GM19023 (cell line): ENCODE results near the gene SP9.

Source experiments
- ATAC-seq: cut with Tn5 transposase; IDR thresholded peaks from one replicate; pipeline ENCODE4 v1.9.1; 2021; ENCODE audit warnings: mild to moderate bottlenecking, moderate library complexity; ENCODE audit not compliant: unreplicated experiment

Gene SP9

DNA sequence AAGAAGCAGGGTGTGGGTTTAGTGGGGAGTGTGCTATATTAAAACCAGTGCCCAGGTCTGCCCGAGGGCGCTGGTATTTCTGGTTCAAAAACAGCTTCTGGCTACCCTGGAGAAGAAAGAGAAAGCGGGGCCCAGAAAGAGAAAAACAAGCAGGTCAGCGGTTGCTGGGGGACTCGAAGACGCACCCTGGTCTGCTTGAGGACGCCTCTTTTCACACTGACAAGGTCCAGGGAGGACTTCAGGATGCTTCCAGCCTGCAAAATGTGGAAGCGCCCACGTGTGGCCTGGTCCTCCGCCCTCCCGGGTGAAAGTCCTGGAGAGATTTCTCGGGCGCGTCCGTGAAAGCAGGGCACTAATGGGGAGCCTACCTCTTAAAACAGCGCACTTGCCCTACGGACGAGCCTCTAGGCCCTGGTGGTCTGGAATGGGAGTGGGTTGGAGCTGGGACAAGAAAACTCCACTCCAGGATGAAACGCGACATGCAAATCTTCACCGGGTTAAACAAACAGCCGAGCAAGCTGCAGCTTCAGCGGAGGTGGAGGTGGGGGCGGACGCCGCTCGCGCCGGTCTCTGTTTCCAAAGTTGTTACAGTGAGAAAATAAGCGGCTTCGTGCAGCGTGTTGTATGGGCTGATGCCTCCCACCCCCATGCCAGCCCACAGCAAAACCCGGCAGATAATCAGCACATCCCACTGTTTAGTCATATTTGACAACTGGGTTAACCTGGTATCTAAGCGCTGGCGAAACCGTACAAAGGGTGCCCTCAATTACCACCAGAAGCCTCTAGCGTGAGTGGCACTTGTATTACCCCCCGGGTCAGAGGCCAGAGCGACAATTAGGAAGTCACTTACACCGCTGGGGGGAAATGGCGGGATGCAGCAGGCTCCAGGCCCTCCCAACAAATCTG lies 1.1 kb upstream of the SP9 start:
- ATAC-seq, result no peak

DNA sequence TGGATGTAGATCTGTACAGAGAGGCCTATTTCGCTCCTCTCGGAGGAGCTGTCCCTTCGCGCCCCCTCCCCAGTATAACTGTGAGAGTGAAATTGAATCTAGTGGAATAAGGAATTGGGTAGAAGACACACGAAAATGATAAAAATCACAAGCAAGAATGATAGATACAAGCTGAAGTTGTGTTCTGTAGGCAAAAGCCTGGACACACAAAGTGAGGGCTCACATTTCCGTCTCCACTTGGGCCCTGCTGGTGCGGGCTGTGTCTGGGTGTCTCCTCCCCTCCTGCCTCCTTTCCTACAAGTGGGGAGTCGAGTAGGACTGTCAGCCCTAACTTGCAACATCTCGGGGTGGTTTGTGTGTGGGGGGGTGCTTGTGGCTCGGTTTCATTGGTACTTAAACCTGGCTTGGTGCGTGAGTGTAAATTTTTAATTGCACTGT lies 457 bp upstream of the SP9 start:
- no peak for ATAC-seq

DNA sequence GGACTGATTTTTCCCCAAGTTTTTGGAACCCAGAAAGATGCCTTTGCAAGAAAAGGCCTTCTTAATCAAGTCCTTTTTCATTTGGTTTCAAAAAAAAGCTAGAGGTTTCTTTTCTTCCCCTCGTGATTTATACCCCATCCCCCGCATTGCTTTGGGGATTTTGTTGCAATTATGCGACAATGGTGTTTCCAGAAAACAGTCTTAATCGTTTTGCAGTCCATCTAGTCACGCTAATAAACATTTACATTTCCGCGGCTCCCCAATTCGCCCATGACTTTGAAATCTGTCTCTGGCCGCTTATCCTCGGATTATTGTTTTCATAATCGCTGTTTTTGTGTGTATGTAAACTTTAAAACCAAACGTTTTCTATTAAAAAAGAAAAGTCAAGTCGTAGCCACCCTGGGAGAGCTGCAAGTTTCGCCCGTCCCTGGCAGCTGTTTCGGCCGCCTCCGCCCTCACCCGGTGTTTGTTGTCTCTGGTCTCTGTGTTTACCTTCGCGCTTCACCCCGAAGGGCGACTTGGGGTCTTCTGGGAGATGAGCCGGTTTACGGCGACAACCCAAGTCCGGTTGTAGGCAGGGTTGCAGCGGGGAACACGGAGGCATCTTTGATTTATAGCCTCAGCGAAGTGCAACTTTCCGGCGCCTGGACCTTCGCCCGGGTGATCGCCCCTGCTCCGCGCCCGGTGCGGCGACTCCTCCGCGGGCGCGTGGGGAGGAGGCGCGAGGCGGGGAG lies 667 bp downstream of the SP9 start:
- ATAC-seq, result no peak

GRCh38 chr2:174335988-174336500 lies 1.3 kb downstream of the SP9 start:
- ATAC-seq, result no peak

DNA sequence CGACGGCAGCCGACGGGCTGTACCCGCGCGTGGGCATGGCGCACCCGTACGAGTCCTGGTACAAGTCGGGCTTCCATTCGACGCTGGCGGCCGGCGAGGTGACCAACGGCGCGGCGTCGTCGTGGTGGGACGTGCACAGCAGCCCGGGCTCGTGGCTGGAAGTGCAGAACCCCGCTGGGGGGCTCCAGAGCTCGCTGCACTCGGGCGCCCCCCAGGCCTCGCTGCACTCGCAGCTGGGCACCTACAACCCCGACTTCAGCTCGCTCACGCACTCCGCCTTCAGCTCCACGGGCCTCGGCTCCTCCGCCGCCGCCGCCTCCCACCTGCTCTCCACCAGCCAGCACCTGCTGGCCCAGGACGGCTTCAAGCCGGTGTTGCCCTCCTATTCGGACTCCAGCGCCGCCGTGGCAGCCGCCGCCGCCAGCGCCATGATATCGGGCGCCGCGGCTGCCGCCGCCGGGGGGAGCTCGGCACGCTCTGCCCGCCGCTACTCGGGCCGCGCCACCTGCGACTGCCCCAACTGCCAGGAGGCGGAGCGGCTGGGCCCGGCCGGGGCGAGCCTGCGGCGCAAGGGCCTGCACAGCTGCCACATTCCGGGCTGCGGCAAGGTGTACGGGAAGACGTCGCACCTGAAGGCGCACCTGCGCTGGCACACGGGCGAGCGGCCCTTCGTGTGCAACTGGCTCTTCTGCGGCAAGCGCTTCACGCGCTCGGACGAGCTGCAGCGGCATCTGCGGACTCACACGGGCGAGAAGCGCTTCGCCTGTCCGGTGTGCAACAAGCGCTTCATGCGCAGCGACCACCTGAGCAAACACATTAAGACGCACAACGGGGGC lies 2.0 kb downstream of the SP9 start:
- ATAC-seq, result peak; percentile 46

GRCh38 chr2:174337337-174338146 lies 2.8 kb downstream of the SP9 start:
- ATAC-seq, result peak; percentile 13

GRCh38 chr2:174338147-174338605 lies 3.4 kb downstream of the SP9 start:
- ATAC-seq, result no peak

DNA sequence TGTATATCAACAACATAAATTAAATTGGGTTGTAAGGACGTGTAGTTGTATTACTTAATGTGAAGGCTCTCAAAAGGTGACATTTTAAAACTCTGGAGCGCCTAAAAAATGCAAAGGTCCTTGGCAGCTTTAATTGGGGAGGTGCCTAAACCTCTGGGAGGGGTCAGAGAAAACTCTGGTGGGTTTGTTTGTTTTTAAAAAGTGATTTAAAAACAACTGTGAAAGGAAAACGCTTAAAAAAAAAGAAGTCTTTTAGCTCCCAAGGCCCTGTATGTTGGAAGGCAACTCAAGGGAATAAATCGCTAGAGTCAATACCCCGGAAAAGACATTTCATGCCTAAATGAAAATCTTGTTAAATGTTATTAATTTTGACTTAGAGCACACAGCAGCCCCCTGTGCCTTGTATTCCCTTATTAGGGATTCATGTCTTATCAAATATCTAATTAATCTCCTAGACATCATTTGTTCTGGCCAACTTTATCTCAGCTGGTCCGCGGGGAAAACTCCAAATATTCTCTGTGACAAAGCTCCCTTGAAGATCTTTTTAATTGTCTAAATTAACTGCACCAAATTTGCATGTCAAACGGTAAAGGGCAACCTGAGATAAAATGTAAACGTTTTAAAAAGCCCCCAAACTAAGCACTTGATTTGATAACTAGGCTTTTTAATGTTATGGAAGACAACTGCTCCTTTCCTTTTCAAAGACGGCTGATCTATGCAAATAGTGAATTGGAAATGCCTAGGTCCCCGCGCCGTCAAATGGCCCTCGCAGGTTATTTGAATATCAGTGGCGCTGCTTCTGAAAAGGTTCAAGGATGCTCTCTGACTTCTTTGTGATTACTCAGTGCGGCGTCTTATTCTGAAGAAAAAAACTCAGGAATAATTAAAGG lies 4.2 kb downstream of the SP9 start:
- no peak for ATAC-seq

GRCh38 chr2:174339561-174340399 lies 5.0 kb downstream of the SP9 start:
- no peak for ATAC-seq

- ATAC-seq, result no peak
Measured at GRCh38 chr2:174340400-174341292, 5.9 kb downstream of the SP9 start.

- ATAC-seq, result peak; percentile 48
Measured at GRCh38 chr2:174341293-174341994, 6.7 kb downstream of the SP9 start.

DNA sequence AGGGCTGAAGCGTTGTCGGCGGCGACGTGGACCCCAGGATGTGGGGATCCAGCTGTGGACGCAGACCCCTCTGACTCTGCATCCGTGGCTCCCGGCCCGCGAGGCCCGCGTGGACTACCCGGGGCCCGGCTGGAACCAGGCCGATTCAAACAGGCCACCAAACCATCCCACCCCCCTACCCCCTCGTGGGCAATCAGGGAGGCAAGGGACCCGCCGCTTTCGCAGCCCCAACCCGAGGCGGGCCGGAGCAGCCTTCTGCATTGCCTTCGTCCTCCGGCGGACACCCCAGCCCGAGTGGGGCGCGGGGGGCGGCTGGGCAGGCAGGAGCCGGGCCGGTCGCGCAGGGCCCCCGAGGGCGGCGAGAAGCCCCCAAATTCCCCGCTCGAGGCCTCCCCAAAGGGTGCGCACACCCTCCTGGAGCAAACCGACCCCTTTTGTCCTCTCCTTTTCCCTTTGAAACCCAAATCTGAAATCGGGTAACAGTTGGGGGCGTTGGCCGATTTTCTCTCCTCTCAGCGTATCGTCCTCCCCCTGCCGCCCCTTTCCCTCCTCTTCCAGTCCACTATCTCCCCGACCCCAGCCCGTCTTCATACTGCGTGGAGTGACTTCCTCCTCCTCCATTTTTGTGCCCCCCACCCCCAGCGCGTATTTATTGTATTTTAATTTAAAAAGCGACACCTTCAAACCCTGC lies 7.4 kb downstream of the SP9 start:
- no peak for ATAC-seq

DNA sequence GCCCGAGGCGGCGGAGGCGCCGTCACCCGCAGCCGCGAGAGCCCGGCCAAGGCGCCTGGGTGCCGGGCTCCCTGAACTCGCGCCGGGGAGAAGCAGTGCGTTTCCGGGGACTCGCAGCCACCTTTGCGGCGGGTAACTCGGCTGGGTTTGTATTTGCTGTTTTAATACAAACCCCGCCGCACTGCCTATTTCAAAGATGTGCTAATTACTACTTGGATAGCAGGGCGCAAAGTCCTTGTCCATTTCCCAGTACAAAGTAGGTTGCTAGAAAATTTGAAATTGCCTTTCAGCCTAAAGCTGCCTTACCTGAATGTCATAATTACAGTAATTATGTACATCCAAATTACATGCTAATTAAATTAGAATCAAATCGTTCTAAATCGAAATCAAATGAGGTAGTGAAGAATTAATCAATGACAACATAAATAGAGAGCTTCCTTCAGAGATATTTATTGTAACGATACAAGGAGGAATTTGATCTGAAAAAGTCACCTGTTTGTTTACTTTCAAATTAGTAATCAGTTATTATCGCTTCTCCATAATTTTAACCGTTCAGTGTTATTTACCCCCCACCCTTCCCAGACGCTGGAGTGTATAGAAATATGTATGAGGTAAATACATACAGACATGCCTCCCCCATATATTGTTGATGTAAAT lies 8.1 kb downstream of the SP9 start:
- ATAC-seq, result no peak

- no peak for ATAC-seq
Measured at GRCh38 chr2:174343343-174343622, 8.5 kb downstream of the SP9 start.

GRCh38 chr2:174343623-174344455 lies 9.1 kb downstream of the SP9 start:
- ATAC-seq, result no peak
